HG03565 (cell line): ENCODE results near the gene HDAC8.
"Not testable (repeated sequence)": the region's sequence is repeated elsewhere in the genome, so short reads cannot be mapped to it uniquely, and the experiment has no call there.

Experiments
- ATAC-seq: cut with Tn5 transposase; IDR thresholded peaks from one replicate; pipeline ENCODE4 v1.9.1; 2021; ENCODE audit warnings: mild to moderate bottlenecking, moderate library complexity; ENCODE audit not compliant: unreplicated experiment

HDAC8 gene

GRCh38 chrX:72572248-72573157 lies at the start of gene HDAC8:
TSS of gene HDAC8 (minus strand) at chrX:72572843. CDS start at chrX:72572761, 82 bp downstream.
- peak; percentile 95 for ATAC-seq

GRCh38 chrX:72621625-72622485 lies 49.2 kb upstream of the HDAC8 start:
- peak; percentile 89 for ATAC-seq

DNA sequence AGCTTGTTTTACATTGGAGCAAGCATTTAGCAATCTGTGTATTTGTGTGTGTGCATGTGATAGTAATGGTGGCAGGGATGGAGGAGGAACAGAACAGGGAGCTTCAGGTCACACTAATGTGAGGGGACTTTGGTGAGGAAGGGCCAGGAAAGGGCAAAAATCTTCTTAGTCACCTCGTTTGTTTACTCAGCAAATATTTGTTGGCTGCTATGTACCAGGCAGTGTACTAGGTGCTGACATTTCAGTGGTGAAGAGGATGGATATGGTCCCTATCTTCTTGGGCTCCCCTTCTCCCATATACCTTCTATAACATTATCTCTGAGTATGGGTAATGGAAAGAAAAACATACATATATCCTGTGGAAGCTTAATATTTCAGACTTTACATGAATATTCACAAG lies 48.5 kb upstream of the HDAC8 start:
- no peak for ATAC-seq

- no peak for ATAC-seq
Measured at GRCh38 chrX:72620550-72621145, 48.0 kb upstream of the HDAC8 start.

- ATAC-seq = no peak
Measured at GRCh38 chrX:72609313-72609712, 36.7 kb upstream of the HDAC8 start.

GRCh38 chrX:72604705-72605104 lies 32.1 kb upstream of the HDAC8 start:
- no peak for ATAC-seq

- ATAC-seq = peak; percentile 57
Measured at GRCh38 chrX:72604112-72604511, 31.5 kb upstream of the HDAC8 start.

- ATAC-seq = not testable (repeated sequence)
Measured at GRCh38 chrX:72591038-72591437, 18.4 kb upstream of the HDAC8 start.

DNA sequence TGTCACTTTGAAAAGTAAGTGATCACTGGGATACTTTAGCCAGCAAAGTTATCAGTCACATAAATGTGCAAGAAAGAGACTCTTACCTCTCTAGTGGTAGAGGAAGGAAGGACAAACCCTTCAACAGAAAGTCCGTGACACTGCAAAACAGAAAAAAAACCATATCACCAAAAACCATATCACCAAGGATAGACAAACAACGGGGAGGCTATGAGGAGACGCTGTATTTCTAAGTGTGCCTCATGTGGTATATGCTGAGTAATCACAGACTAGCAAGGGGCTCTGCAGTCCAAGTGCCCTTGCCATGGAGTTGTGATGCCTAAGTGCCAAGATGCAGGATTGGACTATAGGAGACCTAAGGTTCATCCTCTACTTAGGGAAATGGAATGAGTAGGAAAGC lies 11.5 kb upstream of the HDAC8 start:
- no peak for ATAC-seq

GRCh38 chrX:72576141-72576894 lies 3.7 kb upstream of the HDAC8 start:
- ATAC-seq = no peak

DNA sequence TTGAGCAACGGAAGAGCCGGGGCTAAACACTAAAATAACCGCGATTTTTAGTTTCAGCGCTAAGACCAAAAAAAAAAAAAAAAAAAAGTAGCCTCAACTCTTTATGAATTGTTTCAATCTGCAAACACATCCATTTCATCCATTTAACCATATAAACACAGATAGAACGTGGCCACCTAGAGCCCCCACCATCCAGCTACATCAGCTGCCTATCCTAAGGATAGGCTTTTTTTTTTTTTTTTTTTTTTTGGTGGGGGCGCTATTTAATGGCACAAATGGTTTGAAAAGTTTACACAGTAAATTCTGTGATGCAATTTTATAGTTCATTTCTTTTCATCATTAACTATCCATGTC lies 492 bp upstream of the HDAC8 start:
- peak; percentile 15 for ATAC-seq

DNA sequence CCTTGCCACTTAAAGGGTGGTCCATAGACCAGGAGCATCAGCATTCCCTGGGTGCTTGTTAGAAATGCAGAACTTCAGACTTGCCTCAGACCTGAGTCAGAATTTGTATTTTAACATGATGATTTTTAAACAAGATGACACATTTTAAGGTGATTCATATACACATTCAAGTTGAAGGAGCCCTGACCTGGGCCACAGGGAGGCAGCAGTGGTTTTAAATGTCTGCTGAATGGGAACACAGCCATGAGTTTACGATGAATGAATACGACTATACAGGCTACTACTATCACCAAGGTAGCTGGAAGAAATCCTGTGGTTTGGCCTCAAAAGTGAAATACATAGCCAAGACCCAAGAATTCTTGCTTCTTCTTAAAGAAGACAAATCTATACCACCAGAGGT lies 2.9 kb downstream of the HDAC8 start:
- ATAC-seq = no peak

DNA sequence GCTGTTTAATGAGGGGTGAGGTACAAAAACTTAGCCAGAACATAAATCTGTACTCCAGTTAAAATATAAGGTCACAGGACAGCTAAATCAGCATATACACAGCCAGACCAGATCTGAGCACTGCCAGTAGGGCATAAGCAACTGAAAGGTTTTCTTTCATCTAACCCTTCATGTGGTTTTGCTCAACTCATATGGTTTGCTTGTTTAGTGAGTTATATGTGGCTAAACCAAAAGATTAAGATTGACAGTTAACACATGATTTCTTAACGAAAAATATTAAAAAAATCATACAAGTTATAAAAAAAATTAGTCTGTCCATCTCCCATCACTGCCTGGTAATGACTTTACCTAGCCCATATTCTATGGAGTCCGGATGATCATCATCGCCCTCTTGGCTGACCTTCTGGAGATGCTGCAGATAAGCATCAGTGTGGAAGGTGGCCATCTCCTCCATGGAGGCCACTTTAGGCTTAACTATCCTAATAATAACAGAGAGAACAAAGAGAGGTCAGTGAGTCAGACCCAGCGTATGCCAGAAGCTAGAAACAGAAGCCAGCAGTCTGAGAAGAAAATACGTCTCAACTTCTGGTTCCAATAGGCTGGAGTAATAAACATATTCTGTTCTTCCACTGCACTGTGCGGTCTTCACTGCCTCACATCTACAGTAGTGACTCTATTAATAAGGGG lies 4.1 kb downstream of the HDAC8 start:
- no peak for ATAC-seq

GRCh38 chrX:72566448-72566847 lies 6.2 kb downstream of the HDAC8 start:
- no peak for ATAC-seq

DNA sequence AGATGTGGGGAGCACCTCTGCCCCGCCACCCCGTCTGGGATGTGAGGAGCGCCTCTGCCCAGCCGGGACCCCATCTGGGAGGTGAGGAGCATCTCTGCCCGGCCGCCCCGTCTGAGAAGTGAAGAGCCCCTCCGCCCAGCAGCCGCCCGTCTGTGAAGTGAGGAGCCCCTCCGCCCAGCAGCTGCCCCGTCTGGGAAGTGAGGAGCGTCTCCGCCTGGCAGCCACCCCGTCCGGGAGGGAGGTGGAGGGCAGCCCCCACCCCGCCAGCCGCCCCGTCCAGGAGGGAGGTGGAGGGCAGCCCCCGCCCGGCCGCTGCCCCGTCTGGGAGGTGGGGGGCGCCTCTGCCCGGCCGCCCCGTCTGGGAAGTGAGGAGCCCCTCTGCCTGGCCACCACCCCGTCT lies 13.0 kb downstream of the HDAC8 start:
- ATAC-seq = not testable (repeated sequence)

DNA sequence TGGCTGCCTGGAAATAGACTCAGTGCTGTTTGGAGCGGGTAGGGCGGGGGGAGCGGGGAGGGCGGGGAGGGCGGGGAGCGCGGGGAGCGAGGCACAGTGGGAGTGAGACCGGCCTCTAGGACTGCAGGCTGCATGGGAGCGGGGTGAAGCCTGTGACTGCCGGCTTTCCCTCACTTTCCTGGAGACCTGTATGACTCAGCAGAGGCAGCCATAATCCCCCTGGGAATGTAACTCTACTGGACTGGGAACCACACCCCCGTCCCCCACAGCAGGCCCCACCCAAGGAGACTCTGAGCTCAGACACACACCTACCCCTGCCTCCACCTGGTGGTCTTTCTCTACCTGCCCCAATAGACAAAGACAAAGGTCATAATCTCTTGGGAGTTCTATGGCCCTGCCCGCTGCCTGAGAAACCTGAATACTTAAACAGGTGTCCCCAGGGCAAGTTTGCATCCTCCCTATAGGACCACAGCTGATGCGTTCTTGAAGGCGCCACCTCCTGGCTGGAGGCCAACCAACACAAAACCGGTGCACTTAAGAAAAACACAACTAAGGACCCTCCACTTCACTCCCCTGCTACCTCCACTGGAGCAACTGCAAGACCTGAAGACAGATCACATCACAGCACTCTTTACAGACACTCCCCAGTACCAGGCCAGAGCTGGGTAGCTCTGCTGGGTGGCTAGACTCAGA lies 18.0 kb downstream of the HDAC8 start:
- no peak for ATAC-seq

DNA sequence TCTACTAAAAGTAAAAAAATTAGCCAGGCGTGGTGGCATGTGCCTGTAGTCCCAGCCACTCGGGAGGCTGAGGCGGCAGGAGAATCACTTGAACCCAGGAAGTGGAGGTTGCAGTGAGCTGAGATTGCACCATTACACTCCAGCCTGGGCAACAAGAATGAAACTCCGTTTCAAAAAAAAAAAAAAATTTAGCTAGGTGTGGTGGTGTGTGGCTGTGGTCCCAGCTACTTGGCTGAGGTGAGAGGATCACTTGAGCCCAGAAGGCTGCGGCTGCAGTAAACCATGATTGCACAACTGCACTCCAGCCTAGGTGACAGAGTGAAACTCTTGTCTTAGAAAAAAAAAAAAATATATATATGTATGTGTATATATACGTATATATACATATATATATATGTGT lies 20.2 kb downstream of the HDAC8 start:
- not testable (repeated sequence) for ATAC-seq

GRCh38 chrX:72545990-72546389 lies 26.7 kb downstream of the HDAC8 start:
- ATAC-seq = no peak

- no peak for ATAC-seq
Measured at GRCh38 chrX:72540318-72540717, 32.3 kb downstream of the HDAC8 start.

DNA sequence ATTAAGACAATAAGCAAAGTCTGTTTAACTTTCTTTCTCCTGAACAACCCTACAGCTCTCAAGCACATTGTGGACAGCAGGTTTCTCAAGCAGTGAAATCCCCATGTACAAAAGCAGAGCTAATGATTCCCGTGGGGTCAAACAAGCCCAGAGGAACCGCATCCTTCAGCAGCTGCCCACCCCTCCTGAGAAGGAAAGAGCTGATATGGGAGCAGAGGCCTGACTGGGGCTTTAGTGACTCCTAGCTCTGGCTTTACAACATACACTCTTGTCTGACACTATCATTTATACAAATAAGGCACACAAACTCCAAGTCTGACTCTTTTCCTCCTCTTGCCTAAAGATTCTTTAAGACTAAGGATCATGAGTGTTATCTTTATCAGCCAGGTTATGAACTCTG lies 32.8 kb downstream of the HDAC8 start:
- ATAC-seq = no peak
